ENCODE results near the gene PCDHB10. TPM values are rescaled to one million over a fixed set of nuclear protein-coding genes. Genes with fewer than 3 reads are reported as not detected.

Gene PCDHB10
- total RNA-seq, 6 donors from 2014 or later = 1.0 to 2.2 (median 1.6) TPM

GRCh38 chr5:141241496-141241895 is 49.3 kb downstream of the PCDHB10 start:
- H3K27ac ChIP-seq = no peak overlapping the region
- no peak for TF ChIP-seq POLR2A (IDR thresholded peaks at IDR 0.05)
- TF ChIP-seq EP300 (IDR thresholded peaks at IDR 0.05) = no peak
- no peak for TF ChIP-seq POLR2AphosphoS5 (IDR thresholded peaks at IDR 0.05)
- no peak for TF ChIP-seq CTCF (IDR thresholded peaks at IDR 0.05)
- 33% methylated on average over 14 of the region's 43 CpGs; no CpG with 5 or more reads in 1 of the 2 donors for WGBS, 2 donors
- no peak overlapping the region for H3K4me3 ChIP-seq
- H3K9me3 ChIP-seq = peaks cover 53 to 93% (median 84%) of the 10 kb centered on the region in 4 donors
- no peaks in the 10 kb centered on the region for H3K36me3 ChIP-seq
- peak in 1 of 2 donors; percentile 80 for DNase-seq
- ATAC-seq (ENCODE audit: low FRiP score in 2 of 2) = no peak
- no peaks in the 10 kb centered on the region for H3K4me1 ChIP-seq
- H3K27me3 ChIP-seq = no peaks in the 10 kb centered on the region

Other genes with a start within 250 kb of the PCDHB10 start
- gene PCDHAC2, start 225.9 kb upstream of the PCDHB10 start, total RNA-seq = 10 to 100 TPM in 4 of 6 donors, 1 to 10 TPM in 2; 5.4 to 23.0 (median 10.6) TPM
- gene PCDHB1, start 141.0 kb upstream of the PCDHB10 start, total RNA-seq = 1 to 10 TPM in 1 of 6 donors, under 1 TPM in 5; 0.09 to 1.0 (median 0.19) TPM
- 1 to 10 TPM in 5 of 6 donors, under 1 TPM in 1; 0.79 to 9.2 (median 3.7) TPM for gene PCDHB2, start 97.7 kb upstream of the PCDHB10 start, total RNA-seq
- 1 to 10 TPM in 5 of 6 donors, under 1 TPM in 1; 0.39 to 4.2 (median 1.7) TPM for gene PCDHB3, start 91.9 kb upstream of the PCDHB10 start, total RNA-seq
- 1 to 10 TPM in 5 of 6 donors, under 1 TPM in 1; 0.49 to 2.9 (median 2.4) TPM for gene PCDHB4, start 70.5 kb upstream of the PCDHB10 start, total RNA-seq
- gene PCDHB5, start 57.1 kb upstream of the PCDHB10 start, total RNA-seq = 10 to 100 TPM in 1 of 6 donors, 1 to 10 TPM in 5; 1.8 to 22.4 (median 2.2) TPM
- gene PCDHB6, start 42.3 kb upstream of the PCDHB10 start, total RNA-seq = 1 to 10 TPM in 1 of 6 donors, under 1 TPM in 4, not detected in 1; 0.46 to 1.0 (median 0.77) TPM
- 1 to 10 TPM in 5 of 6 donors, under 1 TPM in 1; 0.30 to 2.9 (median 1.8) TPM for gene PCDHB7, start 19.7 kb upstream of the PCDHB10 start, total RNA-seq
- gene PCDHB8, start 14.6 kb upstream of the PCDHB10 start, total RNA-seq = 1 to 10 TPM in 1 of 6 donors, under 1 TPM in 3, not detected in 2; 0.83 to 2.1 (median 0.96) TPM
- gene PCDHB16, start 10.0 kb upstream of the PCDHB10 start, total RNA-seq = 1 to 10 TPM; 1.6 to 4.9 (median 2.1) TPM
- gene PCDHB9, start 5.2 kb upstream of the PCDHB10 start, total RNA-seq = 1 to 10 TPM in 4 of 6 donors, under 1 TPM in 2; 0.63 to 3.1 (median 1.2) TPM
- gene PCDHB11, start 7.3 kb downstream of the PCDHB10 start, total RNA-seq = 1 to 10 TPM in 5 of 6 donors, under 1 TPM in 1; 0.78 to 3.4 (median 1.5) TPM
- 1 to 10 TPM in 4 of 6 donors, under 1 TPM in 2; 0.39 to 6.3 (median 1.8) TPM for gene PCDHB12, start 16.4 kb downstream of the PCDHB10 start, total RNA-seq
- 1 to 10 TPM; 1.2 to 3.1 (median 2.1) TPM for gene PCDHB13, start 21.6 kb downstream of the PCDHB10 start, total RNA-seq
- 1 to 10 TPM; 1.3 to 5.2 (median 2.7) TPM for gene PCDHB14, start 31.0 kb downstream of the PCDHB10 start, total RNA-seq
- gene PCDHB15, start 53.0 kb downstream of the PCDHB10 start, total RNA-seq = 1 to 10 TPM; 1.4 to 4.2 (median 2.6) TPM
- 1 to 10 TPM in 1 of 6 donors, under 1 TPM in 3, not detected in 2; 0.40 to 1.2 (median 0.55) TPM for gene SLC25A2, start 111.7 kb downstream of the PCDHB10 start, total RNA-seq
- gene TAF7, start 128.4 kb downstream of the PCDHB10 start, total RNA-seq = 10 to 100 TPM; 35.6 to 74.5 (median 39.8) TPM
- under 1 TPM in 4 of 6 donors, not detected in 2; 0.15 to 0.51 (median 0.24) TPM for gene PCDHGA1, start 138.2 kb downstream of the PCDHB10 start, total RNA-seq
- gene PCDHGA2, start 146.4 kb downstream of the PCDHB10 start, total RNA-seq = 1 to 10 TPM; 1.6 to 4.3 (median 2.7) TPM
- 1 to 10 TPM in 4 of 6 donors, under 1 TPM in 2; 0.80 to 2.1 (median 1.7) TPM for gene PCDHGA3, start 151.5 kb downstream of the PCDHB10 start, total RNA-seq
- 1 to 10 TPM in 4 of 6 donors, under 1 TPM in 2; 0.76 to 6.3 (median 1.3) TPM for gene PCDHGB1, start 157.7 kb downstream of the PCDHB10 start, total RNA-seq
- gene PCDHGA4, start 162.7 kb downstream of the PCDHB10 start, total RNA-seq = 1 to 10 TPM; 1.7 to 9.4 (median 2.8) TPM
- 10 to 100 TPM in 1 of 6 donors, 1 to 10 TPM in 5; 1.7 to 12.6 (median 2.7) TPM for gene PCDHGB2, start 167.6 kb downstream of the PCDHB10 start, total RNA-seq
- gene PCDHGA5, start 171.8 kb downstream of the PCDHB10 start, total RNA-seq = 1 to 10 TPM in 5 of 6 donors, under 1 TPM in 1; 0.97 to 7.3 (median 2.0) TPM
- 1 to 10 TPM; 1.2 to 6.3 (median 2.3) TPM for gene PCDHGB3, start 177.9 kb downstream of the PCDHB10 start, total RNA-seq
- gene PCDHGA6, start 181.5 kb downstream of the PCDHB10 start, total RNA-seq = 1 to 10 TPM; 1.7 to 7.3 (median 3.6) TPM
- gene PCDHGA7, start 190.4 kb downstream of the PCDHB10 start, total RNA-seq = 10 to 100 TPM in 1 of 6 donors, 1 to 10 TPM in 5; 1.2 to 13.6 (median 2.7) TPM
- gene PCDHGB4, start 195.3 kb downstream of the PCDHB10 start, total RNA-seq = 1 to 10 TPM; 2.4 to 6.5 (median 2.9) TPM
- 1 to 10 TPM in 5 of 6 donors, under 1 TPM in 1; 0.66 to 8.4 (median 1.6) TPM for gene PCDHGA8, start 200.3 kb downstream of the PCDHB10 start, total RNA-seq
- 10 to 100 TPM in 1 of 6 donors, 1 to 10 TPM in 5; 6.2 to 11.8 (median 8.3) TPM for gene PCDHGB5, start 205.6 kb downstream of the PCDHB10 start, total RNA-seq
- gene PCDHGA9, start 210.4 kb downstream of the PCDHB10 start, total RNA-seq = 1 to 10 TPM; 2.4 to 8.4 (median 4.5) TPM
- gene PCDHGB6, start 215.7 kb downstream of the PCDHB10 start, total RNA-seq = 1 to 10 TPM; 3.2 to 7.4 (median 6.3) TPM
- 10 to 100 TPM in 1 of 6 donors, 1 to 10 TPM in 5; 3.0 to 19.9 (median 4.3) TPM for gene PCDHGA10, start 220.6 kb downstream of the PCDHB10 start, total RNA-seq
- 10 to 100 TPM in 4 of 6 donors, 1 to 10 TPM in 2; 7.0 to 22.5 (median 12.7) TPM for gene PCDHGB7, start 225.3 kb downstream of the PCDHB10 start, total RNA-seq
- 10 to 100 TPM in 1 of 6 donors, 1 to 10 TPM in 5; 2.0 to 16.8 (median 2.3) TPM for gene PCDHGA11, start 228.7 kb downstream of the PCDHB10 start, total RNA-seq
- 10 to 100 TPM in 1 of 6 donors, 1 to 10 TPM in 5; 4.3 to 19.9 (median 5.7) TPM for gene PCDHGA12, start 238.2 kb downstream of the PCDHB10 start, total RNA-seq

Data from upper lobe of left lung (tissue), 6 donors.